HepG2 (cell line): ENCODE data around the gene ITPR1.

Experiments used
- ARNTL ChIP-seq: sonication (generic); formaldehyde crosslinking; IDR thresholded peaks from 2 replicates; pipeline ENCODE4 v1.4.0; 2020; ENCODE audit warnings: mild to moderate bottlenecking, missing genetic modification reagents
- IRX3 ChIP-seq: sonication (generic); formaldehyde crosslinking; IDR thresholded peaks from 2 replicates; pipeline ENCODE4 v1.8.1; 2023; ENCODE audit warnings: mild to moderate bottlenecking, low read depth, missing genetic modification reagents, borderline replicate concordance
- MTA1 ChIP-seq: sonication (generic); formaldehyde crosslinking; IDR thresholded peaks from 2 replicates; pipeline ENCODE4 v1.4.0; 2020; ENCODE audit warnings: missing genetic modification reagents, mild to moderate bottlenecking, borderline replicate concordance
- NR2C2 ChIP-seq: sonication (generic); formaldehyde crosslinking; IDR thresholded peaks from 2 replicates; pipeline ENCODE4 v1.4.0; 2020; ENCODE audit warnings: missing genetic modification reagents, mild to moderate bottlenecking, moderate library complexity, borderline replicate concordance
- ZNF263 ChIP-seq: sonication (generic); formaldehyde crosslinking; IDR thresholded peaks from 2 replicates; pipeline ENCODE4 v1.4.0; 2020; ENCODE audit warnings: missing genetic modification reagents
- ZNF501 ChIP-seq: sonication (generic); formaldehyde crosslinking; IDR thresholded peaks from 2 replicates; pipeline ENCODE4 v1.5.1; 2020; ENCODE audit warnings: mild to moderate bottlenecking, moderate library complexity, missing genetic modification reagents
- TF ChIP-seq, protein P1 (sequence below): sonication (generic); formaldehyde crosslinking; IDR thresholded peaks from 2 replicates; pipeline ENCODE4 v1.5.0; 2020; ENCODE audit warnings: mild to moderate bottlenecking, missing genetic modification reagents, moderate library complexity
- TF ChIP-seq, protein P2 (sequence below), 2 experiments: sonication (generic) in 1 of 2; formaldehyde crosslinking in 1 of 2; IDR thresholded peaks; 2 replicates each; pipeline versions ENCODE4 v1.5.1 to v1.6.1; 2011 to 2020; ENCODE audit warnings: borderline replicate concordance in 1 of 2, low read depth in 1 of 2, low read length in 1 of 2, mild to moderate bottlenecking in 1 of 2, missing genetic modification reagents in 1 of 2, moderate library complexity in 1 of 2

DNA sequence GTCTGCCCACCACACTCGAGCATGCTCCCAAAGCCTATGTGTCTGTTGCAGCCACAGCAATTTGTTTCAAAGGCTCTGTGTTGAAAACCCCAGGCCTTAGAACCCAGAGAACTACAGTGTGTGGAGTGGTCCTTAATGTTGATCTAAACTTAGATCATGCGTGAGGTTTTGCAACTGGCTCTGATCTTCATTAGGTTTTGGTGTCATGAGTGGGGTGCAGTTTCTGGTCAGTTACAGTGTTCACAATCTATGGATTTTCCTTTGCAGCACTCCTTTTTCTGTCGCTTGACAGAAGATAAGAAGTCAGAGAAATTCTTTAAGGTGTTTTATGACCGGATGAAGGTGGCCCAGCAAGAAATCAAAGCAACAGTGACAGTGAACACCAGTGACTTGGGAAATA is 273.1 kb downstream of the ITPR1 start:
- TF ChIP-seq, protein P1, sequence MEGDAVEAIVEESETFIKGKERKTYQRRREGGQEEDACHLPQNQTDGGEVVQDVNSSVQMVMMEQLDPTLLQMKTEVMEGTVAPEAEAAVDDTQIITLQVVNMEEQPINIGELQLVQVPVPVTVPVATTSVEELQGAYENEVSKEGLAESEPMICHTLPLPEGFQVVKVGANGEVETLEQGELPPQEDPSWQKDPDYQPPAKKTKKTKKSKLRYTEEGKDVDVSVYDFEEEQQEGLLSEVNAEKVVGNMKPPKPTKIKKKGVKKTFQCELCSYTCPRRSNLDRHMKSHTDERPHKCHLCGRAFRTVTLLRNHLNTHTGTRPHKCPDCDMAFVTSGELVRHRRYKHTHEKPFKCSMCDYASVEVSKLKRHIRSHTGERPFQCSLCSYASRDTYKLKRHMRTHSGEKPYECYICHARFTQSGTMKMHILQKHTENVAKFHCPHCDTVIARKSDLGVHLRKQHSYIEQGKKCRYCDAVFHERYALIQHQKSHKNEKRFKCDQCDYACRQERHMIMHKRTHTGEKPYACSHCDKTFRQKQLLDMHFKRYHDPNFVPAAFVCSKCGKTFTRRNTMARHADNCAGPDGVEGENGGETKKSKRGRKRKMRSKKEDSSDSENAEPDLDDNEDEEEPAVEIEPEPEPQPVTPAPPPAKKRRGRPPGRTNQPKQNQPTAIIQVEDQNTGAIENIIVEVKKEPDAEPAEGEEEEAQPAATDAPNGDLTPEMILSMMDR (CRISPR knock-in tag) = no peak
- TF ChIP-seq ZNF263 (no peak), ARNTL (CRISPR knock-in tag) (no peak), IRX3 (CRISPR knock-in tag) (no peak), NR2C2 (CRISPR knock-in tag) (no peak), ZNF501 (CRISPR knock-in tag) (no peak), MTA1 (CRISPR knock-in tag) (no peak)
- TF ChIP-seq, protein P2, sequence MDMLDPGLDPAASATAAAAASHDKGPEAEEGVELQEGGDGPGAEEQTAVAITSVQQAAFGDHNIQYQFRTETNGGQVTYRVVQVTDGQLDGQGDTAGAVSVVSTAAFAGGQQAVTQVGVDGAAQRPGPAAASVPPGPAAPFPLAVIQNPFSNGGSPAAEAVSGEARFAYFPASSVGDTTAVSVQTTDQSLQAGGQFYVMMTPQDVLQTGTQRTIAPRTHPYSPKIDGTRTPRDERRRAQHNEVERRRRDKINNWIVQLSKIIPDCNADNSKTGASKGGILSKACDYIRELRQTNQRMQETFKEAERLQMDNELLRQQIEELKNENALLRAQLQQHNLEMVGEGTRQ (IDR thresholded peaks at IDR 0.05; ENCODE audit: low read depth, low read length) = no peak
- TF ChIP-seq, protein P2 (CRISPR knock-in tag; IDR thresholded peaks at IDR 0.05; ENCODE audit: borderline replicate concordance) = no peak
